GM18505 (cell line): ENCODE data around the gene CTNNA2.

Experiments used
- ATAC-seq: cut with Tn5 transposase; IDR thresholded peaks from one replicate; pipeline ENCODE4 v1.9.1; 2021; ENCODE audit not compliant: unreplicated experiment
- POLR2A ChIP-seq: IDR thresholded peaks from 4 replicates; pipeline ENCODE4 v1.6.1; 2011; ENCODE audit warnings: borderline replicate concordance; ENCODE audit not compliant: insufficient read depth, insufficient read length; ENCODE audit errors: extremely low read depth

Gene CTNNA2

GRCh38 chr2:80147690-80148089 is 634.8 kb downstream of the CTNNA2 start:
- no peak for TF ChIP-seq POLR2A
- ATAC-seq, result no peak

- no peak for ATAC-seq
- TF ChIP-seq POLR2A, result no peak
Observed at GRCh38 chr2:80148906-80149305, 636.1 kb downstream of the CTNNA2 start.

DNA sequence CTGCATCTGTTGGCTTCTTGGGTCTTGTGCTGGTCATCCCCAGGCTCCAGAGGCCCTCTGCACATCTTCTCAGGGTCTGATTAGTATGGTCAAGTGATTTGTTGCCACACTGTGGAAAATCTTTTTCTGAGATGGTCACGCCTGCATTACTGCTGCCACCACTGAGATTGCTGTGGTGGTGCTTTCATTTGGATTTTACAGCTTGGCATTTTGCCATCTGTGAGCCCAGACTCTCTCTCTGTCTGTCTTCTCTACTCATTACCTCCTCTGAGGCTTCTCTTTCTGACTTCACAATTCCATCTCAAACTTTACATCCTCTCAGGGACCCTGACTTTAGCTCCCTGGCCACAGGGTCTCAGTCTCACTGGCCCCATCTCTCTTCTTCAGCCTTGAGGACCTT is 637.1 kb downstream of the CTNNA2 start:
- no peak for ATAC-seq
- no peak for TF ChIP-seq POLR2A

GRCh38 chr2:80151248-80151647 is 638.4 kb downstream of the CTNNA2 start:
- ATAC-seq, result no peak
- TF ChIP-seq POLR2A, result no peak

DNA sequence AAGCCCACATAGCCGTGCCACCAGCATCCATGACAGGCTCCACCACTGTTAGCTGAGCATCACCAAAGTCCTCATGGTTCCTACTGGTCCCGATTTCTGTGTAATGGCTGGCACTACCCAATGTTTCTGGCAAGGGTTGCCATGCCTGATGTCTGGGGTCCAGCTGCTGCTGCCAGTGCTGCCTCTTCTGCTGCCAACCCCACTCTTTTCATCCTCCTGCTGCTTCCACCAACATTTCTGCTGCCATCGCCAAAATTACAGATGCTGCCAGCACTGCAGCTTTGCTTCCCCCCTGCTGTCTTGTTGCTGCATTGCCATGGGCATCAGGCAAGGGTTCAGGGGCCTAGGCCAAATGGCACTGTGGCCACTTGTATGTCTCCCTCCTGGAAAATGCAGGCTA is 638.8 kb downstream of the CTNNA2 start:
- no peak for TF ChIP-seq POLR2A
- ATAC-seq, result no peak

DNA sequence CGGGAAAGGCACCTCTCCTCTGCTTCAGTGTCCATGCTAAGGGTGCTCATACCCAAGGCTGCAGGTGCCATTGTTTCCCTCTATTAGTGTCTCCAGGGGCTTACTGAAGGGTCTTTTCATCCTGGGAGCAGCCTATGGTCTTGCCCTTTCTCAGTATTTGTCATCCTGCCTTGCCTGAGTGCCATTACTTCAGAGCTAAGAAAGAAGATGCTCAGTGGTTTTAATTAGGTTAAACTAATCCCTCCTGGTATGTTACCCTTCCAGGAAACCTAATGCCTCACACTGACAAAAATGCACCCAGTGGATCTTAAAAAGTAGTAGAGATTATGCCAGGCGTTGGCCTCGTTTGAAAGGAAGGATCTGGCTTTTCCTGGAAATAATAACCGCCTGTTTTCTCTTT is 640.3 kb downstream of the CTNNA2 start:
- no peak for ATAC-seq

GRCh38 chr2:80153768-80154167 is 640.9 kb downstream of the CTNNA2 start:
- no peak for TF ChIP-seq POLR2A
- no peak for ATAC-seq

More for the DNA sequence above, 640.3 kb downstream of the CTNNA2 start:
- TF ChIP-seq POLR2A, result no peak

DNA sequence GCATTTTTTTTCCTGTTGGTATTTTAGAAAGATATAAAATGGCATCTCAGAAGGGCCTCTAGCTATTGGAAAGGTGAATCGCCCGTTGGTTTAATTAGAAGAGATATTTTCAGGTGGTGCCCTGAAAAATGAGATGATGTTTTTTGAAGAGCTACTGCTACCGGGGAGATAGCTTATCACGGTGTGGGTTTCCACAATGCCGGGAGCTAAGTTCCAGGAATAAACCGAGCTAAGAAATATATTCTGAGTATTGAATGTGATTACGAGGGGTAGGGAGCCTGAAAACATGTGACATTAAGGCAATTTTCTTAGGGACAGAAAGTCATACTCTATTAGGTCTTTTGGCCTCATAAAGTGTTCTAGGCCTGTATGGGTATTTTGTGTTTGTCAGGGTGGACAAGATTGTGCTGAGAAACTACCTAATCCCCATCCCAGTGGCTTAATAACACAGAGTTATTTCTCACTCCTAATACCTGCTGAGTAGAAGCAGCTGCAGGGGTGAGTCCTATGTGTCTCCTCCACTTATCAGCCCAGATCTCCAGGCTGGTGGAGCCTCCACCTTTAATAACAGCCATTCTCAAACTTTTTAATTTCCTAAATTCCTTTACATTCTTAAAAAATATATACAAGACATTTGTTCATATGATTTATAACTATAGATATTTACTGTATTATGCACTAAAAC is 641.5 kb downstream of the CTNNA2 start:
- ATAC-seq, result no peak
- TF ChIP-seq POLR2A, result no peak

DNA sequence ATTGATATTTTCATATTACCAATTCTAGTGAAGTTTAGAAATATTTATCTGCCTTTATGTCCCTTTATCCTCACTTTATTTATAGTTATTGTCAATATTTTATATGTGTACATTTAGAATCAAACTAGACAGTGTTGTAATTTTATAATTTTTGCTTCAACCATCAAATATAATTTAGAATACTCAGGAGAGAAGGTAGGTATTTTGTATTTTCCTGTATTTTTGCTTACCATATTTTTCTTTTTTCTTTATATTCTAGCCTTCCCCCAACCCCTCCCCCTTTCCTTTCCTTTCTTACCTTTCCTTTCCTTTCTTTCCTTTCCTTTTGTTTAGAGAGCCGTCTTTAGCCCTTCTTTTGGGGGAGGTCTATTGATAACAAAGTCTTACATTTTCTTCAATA is 651.5 kb downstream of the CTNNA2 start:
- TF ChIP-seq POLR2A, result no peak
- no peak for ATAC-seq

DNA sequence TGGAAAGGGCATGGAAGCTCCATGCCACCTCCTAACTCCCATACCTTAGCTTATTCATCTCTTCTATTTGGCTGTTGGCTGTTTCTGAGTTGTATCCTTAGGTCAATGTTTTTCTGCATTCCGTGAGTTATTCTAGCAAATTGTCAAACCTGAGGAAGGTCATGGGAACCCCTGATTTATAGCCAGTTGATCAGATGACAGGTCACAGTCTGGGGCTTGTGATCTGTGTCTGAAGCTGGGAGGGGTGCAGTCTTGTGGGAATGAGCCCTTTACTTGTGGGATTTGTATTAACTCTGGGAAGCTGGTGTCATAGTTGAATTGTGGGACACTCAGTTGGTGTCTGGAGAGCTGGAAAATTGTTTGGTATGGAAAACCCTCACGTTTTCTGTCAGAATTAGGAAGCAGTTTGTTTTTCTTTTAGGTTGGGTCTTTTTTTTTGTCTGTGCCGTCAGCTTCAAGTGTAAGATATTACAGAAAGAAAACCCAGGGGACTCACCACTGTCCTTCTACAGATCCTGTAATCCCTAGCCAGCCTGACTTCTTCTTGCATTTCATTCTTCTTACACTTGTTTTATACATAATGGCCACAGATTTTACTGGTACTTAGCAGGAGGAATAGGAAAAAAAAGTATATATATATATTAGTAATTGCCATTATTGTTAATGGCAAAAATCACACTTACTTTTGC is 653.8 kb downstream of the CTNNA2 start:
- no peak for ATAC-seq
- TF ChIP-seq POLR2A, result no peak

- no peak for TF ChIP-seq POLR2A
- ATAC-seq, result no peak
Observed at GRCh38 chr2:80167284-80167808, 654.5 kb downstream of the CTNNA2 start.

- TF ChIP-seq POLR2A, result no peak
- no peak for ATAC-seq
Observed at GRCh38 chr2:80168037-80168436, 655.2 kb downstream of the CTNNA2 start.

DNA sequence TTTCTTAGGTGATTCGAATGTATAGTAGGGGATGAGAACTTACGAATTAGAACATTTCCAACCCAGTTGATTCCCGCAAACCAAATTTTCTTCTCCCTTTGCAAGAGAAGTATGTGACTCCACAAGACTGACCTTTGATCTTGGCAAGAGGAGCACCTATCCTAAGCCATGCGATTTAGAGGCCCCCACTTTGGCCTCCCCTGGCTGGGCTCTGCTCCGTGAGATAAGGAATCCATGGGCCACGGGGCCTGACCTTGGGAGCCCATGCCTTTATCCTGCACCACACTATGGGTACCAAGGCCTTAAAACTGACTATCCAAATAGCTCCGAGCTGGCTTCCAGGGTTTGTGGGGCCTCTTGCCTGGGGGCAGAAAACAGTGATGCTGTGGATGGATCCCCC is 656.0 kb downstream of the CTNNA2 start:
- no peak for TF ChIP-seq POLR2A
- ATAC-seq, result no peak
